ENCODE results near the gene MS4A6E.
"Not testable (repeated sequence)": the region's sequence is repeated elsewhere in the genome, so short reads cannot be mapped to it uniquely, and the experiment has no call there.

The MS4A6E gene, protein sequence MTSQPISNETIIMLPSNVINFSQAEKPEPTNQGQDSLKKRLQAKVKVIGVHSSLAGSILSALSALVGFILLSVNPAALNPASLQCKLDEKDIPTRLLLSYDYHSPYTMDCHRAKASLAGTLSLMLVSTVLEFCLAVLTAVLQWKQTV

DNA sequence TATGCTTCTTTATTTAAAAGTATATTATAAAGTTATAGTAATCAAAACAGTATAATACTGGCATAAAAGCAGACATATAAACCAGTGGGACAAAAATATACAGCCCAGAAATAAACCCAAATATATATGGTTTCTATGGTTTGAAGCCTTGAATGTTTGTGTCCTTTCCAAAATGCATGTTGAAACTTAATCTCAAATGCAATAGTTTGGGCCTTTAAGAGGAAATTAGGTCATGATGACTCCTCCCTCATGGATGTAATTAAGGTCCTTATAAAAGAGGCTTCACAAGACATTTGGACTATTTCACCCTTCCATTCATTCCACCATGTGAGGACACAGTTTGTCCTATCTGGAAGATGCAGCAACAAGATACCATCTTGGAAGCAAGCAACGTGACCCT is at the start of gene MS4A6E:
TSS of gene MS4A6E (plus strand) at position 301 of the 400 bp plus-strand sequence. CDS start 7,641 bp downstream, outside the sequence.
- no peak for DNase-seq (ENCODE audit: low read depth)

DNA sequence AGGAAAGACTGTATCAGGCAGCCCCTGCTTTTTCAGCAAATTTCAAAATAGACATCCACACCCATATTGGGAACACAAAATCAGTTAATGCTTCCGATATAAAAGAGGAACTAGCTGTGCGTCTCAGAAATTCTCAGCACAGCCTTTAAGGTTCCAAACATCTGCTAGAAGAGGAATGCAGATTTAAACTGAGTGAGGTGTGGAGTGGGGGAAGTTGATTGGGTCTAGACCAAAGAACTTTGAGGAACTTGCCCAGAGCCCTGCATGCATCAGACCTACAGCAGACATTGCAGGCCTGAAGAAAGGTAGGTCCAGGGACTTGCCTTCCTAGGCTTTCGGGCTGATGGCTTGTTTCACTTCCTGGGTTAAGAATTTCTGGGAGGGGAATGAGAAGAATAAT is 46.6 kb upstream of the MS4A6E start, which contains the start of gene MS4A4A:
TSS of gene MS4A4A (plus strand) at position 255 of the 400 bp plus-strand sequence. CDS start at position 265, 10 bp downstream.
- DNase-seq (ENCODE audit: low read depth), result no peak

DNA sequence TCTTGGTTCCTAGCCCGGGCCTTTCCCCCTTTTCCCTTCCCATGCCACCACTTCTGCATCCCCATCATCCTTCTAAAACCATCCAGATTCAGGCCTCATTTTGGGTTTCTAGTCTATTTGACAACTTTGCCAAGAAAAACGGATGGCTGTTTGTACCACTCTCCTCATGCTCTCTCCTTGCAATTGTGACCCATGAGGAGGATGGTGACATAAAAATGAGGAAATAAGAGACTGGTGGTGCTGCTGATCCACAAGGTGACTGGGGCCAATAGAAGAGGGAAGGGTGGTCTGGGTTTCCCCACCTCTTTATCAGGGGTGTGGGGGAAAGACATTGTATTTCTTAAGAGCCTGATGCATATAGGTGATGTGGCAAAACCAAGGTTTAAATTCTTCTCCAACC is 45.6 kb upstream of the MS4A6E start:
- no peak for DNase-seq (ENCODE audit: low read depth)

DNA sequence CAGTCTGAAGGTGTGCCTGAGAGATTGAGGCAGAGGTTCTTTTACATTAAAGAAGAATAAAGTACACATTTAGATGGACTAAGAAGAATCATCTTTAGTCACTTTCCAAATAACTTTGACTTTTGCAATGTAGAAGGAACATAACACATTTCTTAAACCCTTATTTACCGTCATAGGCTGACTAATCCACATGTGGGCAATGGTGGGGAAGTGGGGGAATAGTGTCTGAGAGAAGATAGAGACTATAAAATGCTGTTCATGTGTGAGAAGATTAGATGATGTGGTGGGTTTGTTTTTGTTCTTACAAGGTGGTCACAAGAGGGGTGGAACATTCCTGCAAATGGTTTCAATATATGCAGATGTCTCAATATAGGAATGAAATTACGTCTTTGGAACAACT is 44.8 kb upstream of the MS4A6E start:
- no peak for DNase-seq (ENCODE audit: low read depth)

DNA sequence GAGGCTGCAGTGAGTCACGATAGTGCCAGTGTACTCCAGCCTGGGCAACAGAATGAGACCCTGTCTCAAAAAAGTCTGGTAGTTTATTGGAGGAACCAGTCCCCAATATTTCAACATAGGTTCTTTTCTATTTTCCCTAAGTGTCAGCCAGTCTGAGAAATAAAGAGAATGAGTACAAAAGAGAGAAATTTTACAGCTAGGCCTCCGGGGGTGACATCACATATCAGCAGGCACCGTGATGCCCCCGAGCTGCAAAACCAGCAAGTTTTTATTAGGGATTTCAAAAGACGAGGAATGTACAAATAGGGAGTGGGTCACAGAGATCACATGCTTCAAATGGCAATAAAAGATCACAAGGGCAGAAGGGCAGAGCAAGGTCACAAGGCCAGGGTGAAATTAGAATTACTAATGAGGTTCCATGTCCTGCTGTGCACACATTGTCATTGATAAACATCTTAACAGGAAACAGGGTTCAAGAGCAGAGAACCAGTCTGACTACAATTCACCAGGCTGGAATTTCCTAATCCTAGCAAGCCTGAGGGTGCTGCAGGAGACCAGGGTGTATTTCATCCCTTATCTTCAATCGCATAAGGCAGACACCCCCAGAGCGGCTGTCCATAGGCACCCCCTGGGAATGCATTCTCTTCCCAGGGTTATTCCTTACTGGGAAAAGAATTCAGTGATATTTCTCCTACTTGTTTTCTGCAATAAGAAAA is 41.5 kb upstream of the MS4A6E start:
- DNase-seq (ENCODE audit: low read depth), result not testable (repeated sequence)

DNA sequence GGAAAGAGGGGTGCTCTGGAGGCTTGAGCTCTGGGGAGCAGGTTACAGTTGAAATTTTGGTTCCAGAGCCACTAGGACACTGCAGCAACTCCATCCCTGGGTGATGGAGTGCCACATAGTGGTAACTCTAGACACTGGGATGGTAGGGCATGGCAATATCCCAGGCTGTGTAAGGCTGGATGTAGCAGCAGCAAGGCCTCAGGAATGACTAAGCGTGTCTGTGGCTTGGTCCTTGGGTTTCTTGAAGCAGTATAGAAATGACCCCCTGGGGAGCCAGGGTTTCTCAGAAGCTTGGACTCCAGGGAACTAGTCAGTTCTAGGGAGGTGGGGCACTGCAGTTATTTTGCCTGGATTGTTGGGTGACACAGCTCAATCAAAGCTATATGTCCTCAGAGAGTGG is 38.5 kb upstream of the MS4A6E start:
- no peak for DNase-seq (ENCODE audit: low read depth)

DNA sequence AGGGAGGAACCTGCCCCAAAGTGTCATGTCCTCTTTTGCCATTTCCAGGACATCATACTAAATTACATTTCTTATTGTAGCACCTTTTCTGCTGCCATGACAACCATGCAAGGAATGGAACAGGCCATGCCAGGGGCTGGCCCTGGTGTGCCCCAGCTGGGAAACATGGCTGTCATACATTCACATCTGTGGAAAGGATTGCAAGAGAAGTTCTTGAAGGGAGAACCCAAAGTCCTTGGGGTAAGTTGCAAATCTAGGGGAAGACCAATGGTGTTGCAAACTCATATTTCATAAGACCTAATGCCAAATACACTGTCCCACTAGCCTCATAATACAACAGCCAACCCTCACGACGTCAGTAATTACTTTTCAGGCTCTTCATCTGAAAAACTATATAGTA is 34.9 kb upstream of the MS4A6E start:
- DNase-seq (ENCODE audit: low read depth), result no peak

DNA sequence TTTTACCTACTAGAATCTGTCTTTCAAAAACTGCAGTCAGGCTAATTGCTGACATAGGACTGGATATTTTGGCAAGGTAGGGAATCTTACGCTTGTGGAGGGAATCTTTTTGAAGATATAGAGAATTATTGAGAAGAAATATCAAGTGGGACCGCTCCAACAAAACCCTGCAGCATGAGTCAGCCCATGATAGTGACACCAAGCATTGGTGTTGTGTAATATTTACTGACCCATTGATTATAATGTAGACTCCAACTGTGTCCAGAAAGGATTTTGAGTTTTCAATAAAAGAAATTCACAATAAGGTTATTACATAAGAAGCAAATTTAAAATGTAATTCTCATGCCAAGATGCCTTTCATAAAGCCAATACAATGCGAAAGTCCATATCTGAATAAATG is 25.9 kb upstream of the MS4A6E start:
- DNase-seq (ENCODE audit: low read depth), result no peak

DNA sequence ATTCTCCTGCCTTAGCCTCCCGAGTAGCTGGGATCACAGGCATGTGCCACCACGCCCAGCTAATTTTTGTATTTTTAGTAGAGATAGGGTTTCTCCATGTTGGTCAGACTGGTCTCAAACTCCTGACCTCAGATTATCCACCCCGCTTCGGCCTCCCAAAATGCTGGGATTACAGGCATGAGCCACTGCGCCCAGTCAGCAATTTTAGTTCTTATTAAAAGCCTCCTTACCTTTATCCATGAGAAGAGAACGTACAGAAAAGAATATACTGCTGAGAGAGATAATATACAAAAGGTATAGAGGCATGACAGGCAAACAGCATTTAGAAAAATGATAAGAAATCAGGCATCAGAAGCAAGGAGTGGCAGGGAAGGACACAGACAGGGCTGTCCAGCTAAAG is 25.2 kb upstream of the MS4A6E start:
- not testable (repeated sequence) for DNase-seq (ENCODE audit: low read depth)

DNA sequence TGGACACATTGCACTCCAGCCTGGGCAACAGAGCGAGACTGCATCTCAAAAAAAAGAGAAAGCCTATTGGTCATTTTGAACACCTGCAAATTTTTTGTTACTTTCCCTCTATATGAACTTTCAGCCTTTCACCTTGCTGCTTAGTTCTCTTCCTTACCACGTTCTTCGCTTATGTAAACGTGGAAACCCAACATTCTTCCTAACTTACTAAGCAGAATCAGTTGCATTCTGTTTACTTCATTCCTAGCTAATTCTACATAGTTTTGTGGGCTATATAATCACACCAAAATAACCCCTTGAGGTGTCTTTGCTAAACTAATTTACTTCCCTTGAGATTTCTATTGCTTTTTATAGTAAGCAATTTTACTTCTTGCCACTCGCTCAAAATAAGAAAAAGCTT is 23.4 kb upstream of the MS4A6E start:
- DNase-seq (ENCODE audit: low read depth), result no peak

DNA sequence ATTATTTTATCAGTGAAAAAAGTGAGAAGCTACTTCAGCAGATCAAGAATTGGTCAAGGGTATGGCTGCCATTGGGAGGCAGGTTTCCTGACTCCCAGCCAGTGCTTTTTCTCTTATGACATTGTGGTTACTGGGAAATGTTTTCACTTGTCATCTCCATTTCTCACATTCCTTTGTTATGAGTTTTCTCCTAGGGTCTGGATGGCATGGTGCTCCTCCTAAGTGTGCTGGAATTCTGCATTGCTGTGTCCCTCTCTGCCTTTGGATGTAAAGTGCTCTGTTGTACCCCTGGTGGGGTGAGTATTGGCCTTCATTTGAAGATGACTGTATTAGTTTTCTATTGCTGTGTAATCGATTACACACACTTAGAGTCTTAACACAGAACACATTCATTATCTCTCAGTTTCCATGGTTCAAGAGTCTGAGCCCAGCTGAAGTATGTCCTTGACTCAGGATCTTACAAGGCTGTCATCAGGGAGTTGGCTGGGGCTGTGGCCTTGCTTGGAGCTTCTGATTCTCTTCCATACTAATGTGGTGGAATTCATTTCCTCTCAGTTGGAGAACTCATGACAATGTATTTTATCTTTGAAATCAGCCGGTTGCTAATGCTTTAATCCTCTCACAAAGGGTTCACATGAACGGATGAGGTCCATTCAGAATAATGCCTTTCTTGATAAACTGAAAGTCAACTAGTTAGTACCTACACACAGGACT is 21.0 kb upstream of the MS4A6E start:
- peak; percentile 8 for DNase-seq (ENCODE audit: low read depth)

DNA sequence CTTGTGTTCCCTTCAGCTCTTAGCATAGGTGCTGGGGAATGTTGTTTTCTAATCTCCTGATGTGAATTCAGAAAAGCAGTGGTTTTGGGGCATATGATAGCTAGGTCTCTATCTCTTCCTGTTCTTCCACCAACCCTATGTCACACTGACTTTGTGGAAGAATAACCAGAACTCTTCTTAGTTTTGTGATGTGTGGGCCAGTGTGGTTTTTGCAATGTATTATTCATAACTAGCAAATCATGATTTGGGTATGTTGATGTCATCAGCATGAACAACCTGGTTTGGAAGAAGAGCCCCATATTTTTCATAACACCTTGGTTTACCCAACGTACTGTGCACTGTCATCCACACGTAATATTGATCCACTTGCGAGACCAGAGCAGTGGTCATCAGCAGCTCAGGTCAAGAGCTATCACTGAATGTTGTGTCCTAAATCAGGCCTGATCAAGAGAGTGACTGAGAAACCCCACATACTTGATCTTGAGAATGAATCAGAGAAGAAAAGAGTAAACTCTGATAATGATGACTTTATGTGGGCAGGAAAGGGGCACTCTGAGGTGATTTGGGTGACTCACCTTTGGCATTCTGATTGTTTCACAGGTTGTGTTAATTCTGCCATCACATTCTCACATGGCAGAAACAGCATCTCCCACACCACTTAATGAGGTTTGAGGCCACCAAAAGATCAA is 19.4 kb upstream of the MS4A6E start:
- no peak for DNase-seq (ENCODE audit: low read depth)

DNA sequence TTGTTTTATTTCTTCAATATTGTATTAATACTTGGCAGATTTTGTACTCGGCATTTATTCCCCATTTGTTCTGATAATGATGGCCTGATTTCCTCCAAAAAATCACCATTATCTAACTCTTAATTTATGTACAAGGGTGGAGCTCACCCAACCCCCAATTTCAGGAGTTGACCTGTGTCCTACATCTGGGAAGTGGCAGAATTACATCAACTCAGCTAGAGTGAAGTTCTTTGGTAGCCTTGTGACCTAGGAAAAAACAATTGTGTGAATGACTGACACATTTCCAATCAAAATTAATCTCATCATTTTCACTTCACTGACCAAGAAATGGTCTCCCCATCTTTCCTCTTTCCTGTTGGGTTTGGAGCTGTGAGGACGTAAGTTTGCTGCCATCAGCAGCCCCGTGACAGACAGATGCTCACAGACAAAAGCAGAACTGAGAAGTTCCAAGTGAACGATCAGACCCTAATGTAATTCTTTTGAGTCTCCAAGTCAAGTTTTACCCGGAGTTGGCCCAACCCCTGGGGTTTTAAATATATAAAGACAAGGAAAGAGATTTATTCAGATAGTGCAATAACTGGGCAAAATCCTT is 16.6 kb upstream of the MS4A6E start:
- no peak for DNase-seq (ENCODE audit: low read depth)

DNA sequence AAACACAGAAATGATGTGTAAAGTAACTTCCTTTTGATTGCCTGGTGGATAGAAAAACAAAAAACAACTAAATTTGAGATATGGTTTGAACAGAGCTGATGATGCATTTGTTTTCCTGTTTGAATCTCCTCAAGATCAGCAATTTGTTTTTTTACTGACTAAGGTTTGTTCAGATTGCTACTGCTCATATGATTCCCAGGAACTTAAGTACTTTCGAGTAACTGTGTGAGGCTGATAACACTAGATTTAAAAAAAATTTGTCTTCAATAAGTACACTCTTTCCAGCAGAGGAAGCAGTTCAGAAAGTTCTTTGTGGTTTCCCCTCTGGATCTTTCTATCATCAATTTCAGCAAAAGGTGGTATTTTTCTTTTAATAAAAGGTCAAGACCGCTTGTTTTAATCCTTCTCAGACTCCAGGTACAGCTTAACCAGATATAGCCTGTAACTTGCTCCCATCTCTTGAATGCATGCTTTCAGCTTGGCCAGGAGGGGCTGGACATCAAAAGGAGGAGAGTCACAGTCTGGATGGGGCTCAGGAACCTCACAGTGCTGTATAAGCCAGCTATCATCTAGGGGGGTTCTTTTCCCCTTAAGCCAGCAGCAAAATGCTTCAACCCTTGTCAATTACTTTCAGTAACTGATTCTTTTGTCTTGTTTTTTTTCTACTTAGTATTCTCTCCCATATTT is 12.3 kb upstream of the MS4A6E start:
- DNase-seq (ENCODE audit: low read depth), result no peak

DNA sequence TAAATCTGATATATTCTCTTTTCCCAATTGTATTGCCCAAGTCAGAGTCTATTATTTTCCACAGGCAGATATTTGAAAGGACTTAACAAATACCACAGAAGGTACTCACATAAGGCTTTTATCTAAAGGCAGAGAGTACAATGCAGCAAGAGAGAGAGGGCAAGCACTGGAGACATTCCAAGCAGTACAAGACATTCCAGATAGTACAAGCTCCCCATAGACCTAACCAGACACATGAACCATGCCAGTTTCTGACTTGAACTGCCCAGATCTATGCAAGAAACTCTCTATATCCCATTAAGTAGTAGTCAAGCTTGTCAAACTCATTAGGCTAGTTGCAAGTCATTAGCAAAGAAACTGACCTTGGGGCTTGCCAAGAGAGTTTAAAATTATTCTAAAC is 11.2 kb upstream of the MS4A6E start:
- peak; percentile 3 for DNase-seq (ENCODE audit: low read depth)

DNA sequence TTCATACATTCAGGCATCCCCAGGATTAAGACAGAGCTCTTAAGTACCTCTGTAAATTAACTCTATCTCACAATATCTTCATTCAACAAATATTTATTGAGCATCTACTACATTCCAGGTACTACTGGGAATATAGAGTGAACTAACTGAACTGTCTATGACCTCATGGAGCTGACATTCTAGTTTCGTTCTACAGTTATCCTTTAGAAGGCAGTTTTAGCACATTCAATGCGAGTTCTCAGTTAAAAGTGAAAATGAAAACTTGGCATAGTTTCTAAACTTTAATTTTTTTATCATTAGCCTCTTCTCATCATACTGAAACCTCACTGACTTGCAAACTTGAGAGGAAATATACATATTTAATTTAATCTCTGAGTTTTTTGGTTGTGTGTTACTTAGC is 10.7 kb upstream of the MS4A6E start:
- DNase-seq (ENCODE audit: low read depth), result no peak

DNA sequence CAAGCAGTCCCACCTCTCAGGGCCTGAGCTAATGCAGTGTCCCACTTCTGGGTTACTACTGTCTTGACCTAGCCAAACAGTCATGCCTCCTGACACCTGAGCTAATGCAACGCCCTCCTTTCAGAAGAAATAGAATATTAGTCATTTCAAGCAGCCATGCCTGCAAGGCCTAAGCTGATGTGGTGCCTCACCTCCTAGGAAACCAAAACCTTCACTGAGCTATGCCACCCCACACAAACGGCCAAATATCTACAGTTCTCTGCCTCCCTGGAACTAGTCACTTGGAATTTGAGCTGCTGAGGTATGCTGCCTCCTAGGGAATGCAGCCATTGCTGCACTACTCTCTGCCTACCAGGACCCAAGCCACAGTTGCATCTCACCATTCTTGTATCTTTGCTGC is 8.3 kb upstream of the MS4A6E start:
- no peak for DNase-seq (ENCODE audit: low read depth)

DNA sequence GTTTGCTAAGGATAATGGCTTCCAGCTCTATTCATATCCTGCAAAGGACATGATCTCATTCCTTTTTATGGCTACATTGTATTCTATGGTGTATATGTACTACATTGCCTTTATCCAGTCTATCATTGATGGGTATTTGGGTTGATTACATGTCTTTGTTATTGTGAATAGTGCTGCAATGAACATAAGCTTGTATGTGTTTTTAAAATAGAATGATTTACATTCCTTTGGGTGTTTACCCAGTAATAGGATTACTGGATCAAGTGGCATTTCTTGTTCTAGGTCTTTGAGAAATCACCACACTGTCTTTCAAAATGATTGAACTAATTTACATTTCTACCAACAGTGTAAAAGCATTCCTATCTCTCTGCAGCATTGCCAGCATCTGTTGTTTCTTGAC is 6.0 kb upstream of the MS4A6E start:
- no peak for DNase-seq (ENCODE audit: low read depth)

DNA sequence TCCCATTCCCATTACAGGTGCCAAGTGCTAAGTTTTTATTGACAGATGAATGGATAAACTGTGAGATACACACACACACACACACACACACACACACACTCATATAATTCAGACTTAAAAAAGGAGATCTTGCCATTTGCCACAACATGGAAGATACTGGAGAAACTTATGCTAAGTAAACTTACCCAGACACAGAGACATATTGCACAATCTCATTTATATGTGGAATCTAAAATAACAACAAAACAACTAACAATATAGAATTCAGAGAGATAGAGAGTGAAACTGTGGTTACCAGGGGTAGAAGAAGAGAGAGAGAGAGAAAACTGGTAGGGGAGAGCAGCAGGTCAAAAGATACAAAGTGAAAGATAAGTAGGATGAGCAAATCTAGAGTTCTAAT is 1.4 kb downstream of the MS4A6E start:
- no peak for DNase-seq (ENCODE audit: low read depth)

DNA sequence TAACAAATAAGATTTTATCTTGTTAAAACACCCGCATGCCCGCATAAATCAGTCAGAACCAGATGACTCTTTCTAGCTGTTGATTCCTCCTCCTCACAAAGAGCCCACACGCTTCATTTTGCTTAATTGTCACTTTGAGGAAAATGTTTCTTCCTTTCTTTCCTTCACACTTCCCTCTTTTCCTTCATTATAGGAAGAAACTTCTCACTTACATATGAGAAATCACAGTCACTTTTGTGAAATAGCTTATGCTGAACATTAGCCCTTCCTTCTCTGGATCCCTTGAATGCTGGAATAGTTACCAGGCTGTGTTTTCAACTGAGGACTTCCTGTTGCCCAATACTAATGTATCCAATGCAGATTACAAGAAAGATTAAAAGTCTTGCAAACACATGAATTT is 5.8 kb downstream of the MS4A6E start:
- DNase-seq (ENCODE audit: low read depth), result no peak

DNA sequence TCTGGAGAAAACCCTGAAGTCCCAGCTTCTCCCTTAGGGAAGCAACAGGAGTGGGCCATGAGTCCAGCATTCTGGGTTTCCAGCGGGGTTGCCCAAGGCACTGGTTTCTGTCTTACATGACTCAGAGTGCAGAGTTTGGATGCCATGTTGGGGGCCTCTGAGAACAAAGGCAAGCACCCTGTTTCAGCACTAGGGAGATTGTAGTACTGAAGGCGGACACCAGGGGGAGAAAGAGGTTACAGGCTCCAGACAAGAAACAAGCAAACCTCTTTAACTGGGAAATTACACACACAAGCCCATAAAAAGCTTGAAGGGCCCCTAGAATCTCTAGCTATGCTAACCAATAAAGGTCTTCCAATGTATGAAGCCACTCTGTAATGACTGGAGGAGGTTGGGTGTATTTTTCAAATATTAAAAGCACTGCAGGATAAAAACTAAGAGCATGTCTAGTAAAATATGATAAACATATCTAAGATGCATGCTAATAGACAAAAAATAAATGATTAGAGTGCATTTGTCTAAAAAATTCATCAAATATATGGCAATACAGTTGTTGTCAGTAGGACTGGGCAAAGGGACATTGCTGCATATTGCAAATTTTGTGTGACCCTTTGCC is 7.1 kb downstream of the MS4A6E start:
- peak; percentile 58 for DNase-seq (ENCODE audit: low read depth)
